ENCODE measurements around the gene NPIPB8.
"Not testable (repeated sequence)": the region's sequence is repeated elsewhere in the genome, so short reads cannot be mapped to it uniquely, and the experiment has no call there.

- TF ChIP-seq EZH2 (optimal IDR thresholded peaks at IDR 0.05; ENCODE audit: low read depth, low read length); CTCF (IDR thresholded peaks at IDR 0.05; ENCODE audit: low read length); EZH2phosphoT487 (IDR thresholded peaks at IDR 0.05; ENCODE audit: low read length): not testable (repeated sequence)
These were observed at the start of gene NPIPB8 for GRCh38 chr16:28637765-28638164.

Measured in MM.1S (cell line).